ENCODE results near the gene UNC5B.

UNC5B gene

DNA sequence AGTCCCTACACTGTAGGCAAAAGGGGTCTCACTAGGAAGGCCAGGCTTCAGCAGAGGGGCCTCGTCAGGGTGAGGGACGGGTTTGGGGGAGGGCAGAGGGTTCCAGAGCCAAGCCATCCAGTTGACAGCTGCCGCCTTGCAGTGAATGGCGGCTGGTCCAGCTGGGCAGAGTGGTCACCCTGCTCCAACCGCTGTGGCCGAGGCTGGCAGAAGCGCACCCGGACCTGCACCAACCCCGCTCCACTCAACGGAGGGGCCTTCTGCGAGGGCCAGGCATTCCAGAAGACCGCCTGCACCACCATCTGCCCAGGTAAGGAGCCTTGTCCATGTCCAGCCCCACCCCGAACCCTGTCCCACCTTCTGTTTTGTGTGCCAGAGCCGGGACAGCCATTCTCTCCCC, 75.1 kb downstream of the UNC5B start:
- no peak for DNase-seq (ENCODE audit: low read depth)
- TF ChIP-seq, protein P1, sequence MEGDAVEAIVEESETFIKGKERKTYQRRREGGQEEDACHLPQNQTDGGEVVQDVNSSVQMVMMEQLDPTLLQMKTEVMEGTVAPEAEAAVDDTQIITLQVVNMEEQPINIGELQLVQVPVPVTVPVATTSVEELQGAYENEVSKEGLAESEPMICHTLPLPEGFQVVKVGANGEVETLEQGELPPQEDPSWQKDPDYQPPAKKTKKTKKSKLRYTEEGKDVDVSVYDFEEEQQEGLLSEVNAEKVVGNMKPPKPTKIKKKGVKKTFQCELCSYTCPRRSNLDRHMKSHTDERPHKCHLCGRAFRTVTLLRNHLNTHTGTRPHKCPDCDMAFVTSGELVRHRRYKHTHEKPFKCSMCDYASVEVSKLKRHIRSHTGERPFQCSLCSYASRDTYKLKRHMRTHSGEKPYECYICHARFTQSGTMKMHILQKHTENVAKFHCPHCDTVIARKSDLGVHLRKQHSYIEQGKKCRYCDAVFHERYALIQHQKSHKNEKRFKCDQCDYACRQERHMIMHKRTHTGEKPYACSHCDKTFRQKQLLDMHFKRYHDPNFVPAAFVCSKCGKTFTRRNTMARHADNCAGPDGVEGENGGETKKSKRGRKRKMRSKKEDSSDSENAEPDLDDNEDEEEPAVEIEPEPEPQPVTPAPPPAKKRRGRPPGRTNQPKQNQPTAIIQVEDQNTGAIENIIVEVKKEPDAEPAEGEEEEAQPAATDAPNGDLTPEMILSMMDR (IDR thresholded peaks at IDR 0.05; ENCODE audit: control insufficient read depth, extremely low read depth, insufficient read depth): no peak
- no peak overlapping the region for H3K4me3 ChIP-seq (ENCODE audit: low read depth, low read length)

DNA sequence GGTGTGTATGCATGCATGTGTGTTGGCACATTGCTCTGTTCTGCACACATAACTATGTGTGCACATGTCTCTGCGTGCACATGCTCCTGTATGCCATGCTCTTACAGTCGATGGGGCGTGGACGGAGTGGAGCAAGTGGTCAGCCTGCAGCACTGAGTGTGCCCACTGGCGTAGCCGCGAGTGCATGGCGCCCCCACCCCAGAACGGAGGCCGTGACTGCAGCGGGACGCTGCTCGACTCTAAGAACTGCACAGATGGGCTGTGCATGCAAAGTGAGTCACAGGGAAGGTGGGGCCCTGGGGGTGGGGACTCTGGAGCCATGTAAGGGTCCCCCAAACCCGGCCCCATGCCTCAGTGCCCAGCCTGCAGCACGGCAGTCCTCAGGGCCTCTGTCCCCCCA, 76.1 kb downstream of the UNC5B start:
- no peak for DNase-seq (ENCODE audit: low read depth)
- TF ChIP-seq, protein P1 (IDR thresholded peaks at IDR 0.05; ENCODE audit: control insufficient read depth, extremely low read depth, insufficient read depth): no peak
- H3K4me3 ChIP-seq (ENCODE audit: low read depth, low read length): no peak overlapping the region

DNA sequence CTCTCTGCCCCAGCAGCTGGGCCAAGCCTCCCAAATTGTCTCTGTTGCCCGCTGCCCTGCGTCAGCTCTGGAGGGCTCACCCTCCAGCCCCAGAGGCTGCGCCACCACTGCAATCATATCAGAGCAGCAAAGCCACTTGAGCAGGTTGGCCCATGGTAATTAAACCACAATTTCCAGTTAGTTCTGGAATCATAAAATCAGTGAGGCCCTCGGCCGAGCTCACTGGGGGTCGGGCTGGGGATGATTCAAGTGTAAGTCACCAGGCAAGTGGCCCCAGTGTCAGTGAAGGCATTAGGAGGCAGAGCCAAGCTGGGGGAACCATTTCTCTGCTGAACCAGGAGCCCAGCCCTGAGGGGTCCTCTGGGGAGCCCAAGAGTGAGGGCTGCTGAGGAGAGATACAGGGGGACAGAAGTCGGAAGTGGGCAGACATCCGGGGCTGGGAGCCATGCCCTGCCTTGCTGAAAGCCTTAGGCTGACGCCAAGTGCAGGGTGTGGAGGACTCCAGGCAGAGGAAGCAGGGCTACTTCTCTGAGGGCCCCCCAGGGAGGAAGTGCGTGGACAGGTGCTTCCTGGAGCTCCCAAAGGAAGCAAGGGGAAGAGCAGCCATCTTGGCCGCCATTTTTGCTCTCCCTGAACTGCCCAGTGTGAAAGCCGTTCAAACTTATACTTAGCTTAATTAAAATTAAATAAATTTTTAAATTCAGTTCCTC, 77.2 kb downstream of the UNC5B start:
- no peak overlapping the region for H3K4me3 ChIP-seq (ENCODE audit: low read depth, low read length)
- TF ChIP-seq, protein P1 (IDR thresholded peaks at IDR 0.05; ENCODE audit: control insufficient read depth, extremely low read depth, insufficient read depth): no peak
- DNase-seq (ENCODE audit: low read depth): no peak

DNA sequence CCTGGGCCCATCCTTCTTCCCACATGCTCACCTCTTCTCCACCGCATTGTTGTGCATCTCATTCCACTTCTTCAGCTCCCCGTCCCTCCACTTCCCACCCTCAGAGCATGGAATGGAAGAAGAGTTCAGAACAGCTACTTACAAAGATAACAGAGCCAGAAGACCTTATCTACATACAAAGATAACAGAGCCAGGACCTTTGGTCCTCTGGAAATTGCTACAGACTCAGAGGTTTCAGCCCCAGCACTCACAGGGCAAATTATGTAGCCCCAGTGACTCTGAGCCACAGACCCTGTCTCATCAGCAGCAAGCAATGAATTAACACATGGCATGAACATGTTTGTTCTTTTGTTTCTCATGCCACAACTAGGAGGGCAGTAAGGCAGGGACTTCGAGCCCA, 78.0 kb downstream of the UNC5B start:
- TF ChIP-seq, protein P1 (IDR thresholded peaks at IDR 0.05; ENCODE audit: control insufficient read depth, extremely low read depth, insufficient read depth): no peak
- no peak for DNase-seq (ENCODE audit: low read depth)
- no peak overlapping the region for H3K4me3 ChIP-seq (ENCODE audit: low read depth, low read length)

DNA sequence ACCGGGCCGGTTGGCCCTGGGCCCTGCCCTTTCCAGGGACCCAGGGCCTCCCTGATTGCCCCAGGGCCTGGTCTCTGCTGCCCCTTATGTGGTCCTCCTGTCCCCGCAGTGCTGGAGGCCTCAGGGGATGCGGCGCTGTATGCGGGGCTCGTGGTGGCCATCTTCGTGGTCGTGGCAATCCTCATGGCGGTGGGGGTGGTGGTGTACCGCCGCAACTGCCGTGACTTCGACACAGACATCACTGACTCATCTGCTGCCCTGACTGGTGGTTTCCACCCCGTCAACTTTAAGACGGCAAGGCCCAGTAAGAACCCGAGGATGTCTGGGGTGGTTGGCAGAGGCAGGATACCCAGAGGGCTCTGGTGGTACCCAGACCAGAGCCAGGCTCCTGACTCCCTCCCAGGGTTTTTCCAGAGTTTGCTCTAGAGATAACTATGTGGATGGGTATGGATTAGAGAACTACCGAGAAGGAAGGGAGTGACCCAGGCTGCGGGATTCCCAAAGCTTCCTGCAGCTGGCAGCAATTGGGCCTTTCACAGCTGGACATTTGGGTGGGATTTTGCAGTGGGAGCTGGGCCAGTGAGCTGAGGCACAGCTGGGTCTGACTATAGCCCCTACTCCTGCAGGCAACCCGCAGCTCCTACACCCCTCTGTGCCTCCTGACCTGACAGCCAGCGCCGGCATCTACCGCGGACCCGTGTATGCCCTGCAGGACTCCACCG, 78.6 kb downstream of the UNC5B start:
- no peak for DNase-seq (ENCODE audit: low read depth)
- TF ChIP-seq, protein P1 (IDR thresholded peaks at IDR 0.05; ENCODE audit: control insufficient read depth, extremely low read depth, insufficient read depth): no peak
- no peak overlapping the region for H3K4me3 ChIP-seq (ENCODE audit: low read depth, low read length)

DNA sequence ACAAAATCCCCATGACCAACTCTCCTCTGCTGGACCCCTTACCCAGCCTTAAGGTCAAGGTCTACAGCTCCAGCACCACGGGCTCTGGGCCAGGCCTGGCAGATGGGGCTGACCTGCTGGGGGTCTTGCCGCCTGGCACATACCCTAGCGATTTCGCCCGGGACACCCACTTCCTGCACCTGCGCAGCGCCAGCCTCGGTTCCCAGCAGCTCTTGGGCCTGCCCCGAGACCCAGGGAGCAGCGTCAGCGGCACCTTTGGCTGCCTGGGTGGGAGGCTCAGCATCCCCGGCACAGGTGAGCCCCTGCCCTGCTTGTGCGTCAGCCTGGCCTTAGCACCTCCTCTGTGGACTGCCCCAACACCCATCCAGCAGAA, 79.1 kb downstream of the UNC5B start:
- DNase-seq (ENCODE audit: low read depth): no peak
- no peak overlapping the region for H3K4me3 ChIP-seq (ENCODE audit: low read depth, low read length)
- TF ChIP-seq, protein P1 (IDR thresholded peaks at IDR 0.05; ENCODE audit: control insufficient read depth, extremely low read depth, insufficient read depth): no peak

Data from LNCaP clone FGC (cell line).